ENCODE results near the gene OPCML. TPM values are rescaled to one million over a fixed set of nuclear protein-coding genes. Genes with fewer than 3 reads are reported as not detected.

Gene OPCML
- total RNA-seq, 1 donor from 2014 or later, result 4.6 TPM

DNA sequence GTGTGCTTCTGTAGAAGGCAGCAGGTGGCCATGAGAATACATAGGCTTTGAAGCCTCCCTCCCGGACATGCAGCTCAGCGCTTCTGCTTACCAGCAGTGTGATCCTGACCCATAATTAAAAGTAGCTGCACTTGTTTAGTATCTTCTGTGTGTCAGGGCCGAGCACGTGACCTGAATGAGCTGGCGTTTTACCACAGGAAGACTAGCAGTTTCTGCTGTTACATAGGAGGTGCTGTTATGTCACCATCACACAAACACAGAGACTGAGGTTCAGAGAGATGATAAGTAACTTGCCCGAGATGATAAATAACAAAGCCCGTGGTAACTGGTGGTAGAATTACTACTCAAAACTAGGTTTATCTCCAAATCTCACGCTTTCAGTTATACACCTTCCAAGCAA lies 329.5 kb downstream of the OPCML start:
- H3K36me3 Mint-ChIP-seq, result no peaks in the 10 kb centered on the region
- H3K9me3 Mint-ChIP-seq, result no peaks in the 10 kb centered on the region
- peaks cover 17% of the 10 kb centered on the region for H3K27me3 Mint-ChIP-seq
- TF ChIP-seq, protein P1, sequence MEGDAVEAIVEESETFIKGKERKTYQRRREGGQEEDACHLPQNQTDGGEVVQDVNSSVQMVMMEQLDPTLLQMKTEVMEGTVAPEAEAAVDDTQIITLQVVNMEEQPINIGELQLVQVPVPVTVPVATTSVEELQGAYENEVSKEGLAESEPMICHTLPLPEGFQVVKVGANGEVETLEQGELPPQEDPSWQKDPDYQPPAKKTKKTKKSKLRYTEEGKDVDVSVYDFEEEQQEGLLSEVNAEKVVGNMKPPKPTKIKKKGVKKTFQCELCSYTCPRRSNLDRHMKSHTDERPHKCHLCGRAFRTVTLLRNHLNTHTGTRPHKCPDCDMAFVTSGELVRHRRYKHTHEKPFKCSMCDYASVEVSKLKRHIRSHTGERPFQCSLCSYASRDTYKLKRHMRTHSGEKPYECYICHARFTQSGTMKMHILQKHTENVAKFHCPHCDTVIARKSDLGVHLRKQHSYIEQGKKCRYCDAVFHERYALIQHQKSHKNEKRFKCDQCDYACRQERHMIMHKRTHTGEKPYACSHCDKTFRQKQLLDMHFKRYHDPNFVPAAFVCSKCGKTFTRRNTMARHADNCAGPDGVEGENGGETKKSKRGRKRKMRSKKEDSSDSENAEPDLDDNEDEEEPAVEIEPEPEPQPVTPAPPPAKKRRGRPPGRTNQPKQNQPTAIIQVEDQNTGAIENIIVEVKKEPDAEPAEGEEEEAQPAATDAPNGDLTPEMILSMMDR (conservative IDR thresholded peaks at IDR 0.05), result no peak
- no peaks in the 10 kb centered on the region for H3K4me1 Mint-ChIP-seq (ENCODE audit: unreplicated experiment)
- no peak for DNase-seq (ENCODE audit: extremely low spot score, unreplicated experiment)
- no peak overlapping the region for H3K27ac Mint-ChIP-seq
- no peak overlapping the region for H3K4me3 Mint-ChIP-seq

DNA sequence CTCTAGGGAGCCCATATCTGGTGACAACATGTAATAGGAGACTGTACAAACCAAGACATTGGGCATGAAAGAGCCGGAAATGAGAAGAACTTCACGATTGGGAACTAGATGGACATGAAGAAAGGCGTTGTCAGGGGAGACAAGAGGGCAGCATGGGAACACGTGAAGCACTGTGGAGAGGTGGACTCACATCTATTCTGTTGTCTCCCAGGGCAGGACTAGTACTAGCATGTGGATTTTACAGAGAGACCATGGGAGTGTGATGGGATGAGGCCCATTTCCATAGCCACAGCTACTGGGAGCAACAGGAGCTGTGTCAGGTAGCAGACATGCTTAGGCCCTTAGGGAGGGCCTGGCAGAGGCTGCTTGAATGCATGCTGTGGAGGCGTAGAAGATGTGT lies 333.9 kb downstream of the OPCML start:
- no peak for DNase-seq (ENCODE audit: extremely low spot score, unreplicated experiment)
- Mint-ChIP-seq H3K27ac (no peak overlapping the region), H3K36me3 (no peaks in the 10 kb centered on the region), H3K9me3 (no peaks in the 10 kb centered on the region), H3K27me3 (peaks cover 28% of the 10 kb centered on the region), H3K4me3 (no peak overlapping the region), H3K4me1 (ENCODE audit: unreplicated experiment) (no peaks in the 10 kb centered on the region)
- TF ChIP-seq, protein P1 (conservative IDR thresholded peaks at IDR 0.05), result no peak

DNA sequence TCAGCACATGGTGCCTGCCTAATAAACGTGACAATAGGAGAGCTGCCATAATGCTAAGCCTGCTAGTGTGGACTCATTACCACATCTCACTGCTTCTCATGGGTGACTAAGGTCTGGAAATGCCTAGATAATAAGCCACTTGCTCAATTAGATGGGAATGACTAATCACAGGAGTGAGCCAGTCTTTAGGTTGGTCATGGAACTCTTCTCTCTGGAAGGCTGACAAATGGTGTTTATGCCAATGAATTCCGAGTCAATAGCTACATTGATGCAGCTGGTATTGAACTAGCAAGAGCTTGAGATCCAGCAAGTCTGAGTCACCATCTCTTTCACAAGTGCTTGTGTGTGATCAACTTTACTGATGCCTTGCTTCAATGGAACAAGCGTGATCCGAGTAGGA lies 334.9 kb downstream of the OPCML start:
- H3K27me3 Mint-ChIP-seq, result peaks cover 28% of the 10 kb centered on the region
- no peaks in the 10 kb centered on the region for H3K4me1 Mint-ChIP-seq (ENCODE audit: unreplicated experiment)
- no peak for DNase-seq (ENCODE audit: extremely low spot score, unreplicated experiment)
- no peaks in the 10 kb centered on the region for H3K36me3 Mint-ChIP-seq
- TF ChIP-seq, protein P1 (conservative IDR thresholded peaks at IDR 0.05), result no peak
- H3K9me3 Mint-ChIP-seq, result no peaks in the 10 kb centered on the region
- no peak overlapping the region for H3K4me3 Mint-ChIP-seq
- no peak overlapping the region for H3K27ac Mint-ChIP-seq

DNA sequence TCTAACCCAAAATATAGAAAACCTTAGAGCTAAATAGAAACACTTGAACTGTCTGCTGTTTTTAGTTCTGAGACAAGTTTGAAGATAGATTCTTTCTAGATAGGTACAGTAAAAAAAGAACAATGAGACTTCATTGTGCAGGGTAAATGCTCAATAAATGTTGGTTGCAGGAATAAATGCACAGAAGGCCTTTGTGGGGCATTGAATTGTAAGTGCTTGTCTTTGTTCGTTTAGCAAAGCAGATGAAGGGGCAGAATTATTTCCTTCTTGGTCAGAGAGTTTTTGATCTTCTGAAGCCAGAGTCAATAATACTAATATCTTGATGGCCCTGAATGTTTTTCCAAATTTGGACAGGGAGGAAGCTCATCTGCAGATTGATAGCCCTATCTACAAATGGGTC lies 340.4 kb downstream of the OPCML start:
- Mint-ChIP-seq H3K4me1 (ENCODE audit: unreplicated experiment) (no peaks in the 10 kb centered on the region), H3K27me3 (peaks cover 28% of the 10 kb centered on the region), H3K9me3 (no peaks in the 10 kb centered on the region), H3K27ac (no peak overlapping the region), H3K36me3 (no peaks in the 10 kb centered on the region), H3K4me3 (no peak overlapping the region)
- no peak for DNase-seq (ENCODE audit: extremely low spot score, unreplicated experiment)
- TF ChIP-seq, protein P1 (conservative IDR thresholded peaks at IDR 0.05), result no peak

DNA sequence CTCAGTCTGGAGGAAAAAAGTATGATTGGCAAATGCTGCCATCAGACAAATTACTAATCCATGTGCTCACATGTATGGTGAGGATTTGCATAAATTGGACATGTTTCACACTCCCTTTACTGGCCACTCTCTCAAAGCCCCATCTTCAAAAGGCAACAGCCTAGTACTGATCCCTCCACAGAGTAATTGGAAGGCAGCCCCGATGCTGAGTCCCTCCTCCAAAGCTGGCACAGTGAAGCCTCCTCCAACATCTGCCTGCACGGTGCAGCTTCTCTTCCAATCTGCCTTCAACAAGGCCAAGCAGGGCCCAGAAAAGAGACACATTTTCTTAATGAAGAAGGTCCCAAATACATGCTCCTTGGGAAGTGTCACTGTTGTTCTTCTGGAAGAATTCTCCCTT lies 350.6 kb downstream of the OPCML start:
- Mint-ChIP-seq H3K27ac (no peak overlapping the region), H3K4me3 (no peak overlapping the region), H3K9me3 (no peaks in the 10 kb centered on the region), H3K27me3 (peaks cover 51% of the 10 kb centered on the region), H3K4me1 (ENCODE audit: unreplicated experiment) (no peaks in the 10 kb centered on the region), H3K36me3 (no peaks in the 10 kb centered on the region)
- DNase-seq (ENCODE audit: extremely low spot score, unreplicated experiment), result no peak
- TF ChIP-seq, protein P1 (conservative IDR thresholded peaks at IDR 0.05), result no peak

DNA sequence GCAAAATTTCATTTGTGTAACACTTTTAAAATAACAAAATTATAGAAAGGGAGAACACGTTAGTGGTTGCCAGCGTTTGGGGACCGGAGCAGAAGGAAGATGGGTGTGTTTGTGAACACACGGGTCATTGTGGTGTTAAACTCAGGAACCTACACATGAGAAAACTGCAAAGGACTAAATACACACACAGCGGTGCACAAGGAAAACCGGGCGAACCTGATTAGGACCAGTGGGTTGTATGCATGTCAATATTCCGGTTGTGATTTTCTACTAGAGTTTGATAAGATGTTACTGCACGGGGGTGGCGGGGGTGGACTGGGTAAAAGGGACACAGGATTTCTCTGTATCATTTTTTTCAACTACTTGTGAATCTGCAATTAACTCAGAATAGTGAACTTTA lies 351.2 kb downstream of the OPCML start:
- no peak overlapping the region for H3K27ac Mint-ChIP-seq
- TF ChIP-seq, protein P1 (conservative IDR thresholded peaks at IDR 0.05), result no peak
- H3K36me3 Mint-ChIP-seq, result no peaks in the 10 kb centered on the region
- H3K4me1 Mint-ChIP-seq (ENCODE audit: unreplicated experiment), result no peaks in the 10 kb centered on the region
- DNase-seq (ENCODE audit: extremely low spot score, unreplicated experiment), result no peak
- no peaks in the 10 kb centered on the region for H3K9me3 Mint-ChIP-seq
- H3K27me3 Mint-ChIP-seq, result peaks cover 47% of the 10 kb centered on the region
- H3K4me3 Mint-ChIP-seq, result no peak overlapping the region

Measured in type B pancreatic cell (in vitro differentiated cells).